Measurements from ENCODE around the gene HOMER1.
"Not testable (repeated sequence)": the region's sequence is repeated elsewhere in the genome, so short reads cannot be mapped to it uniquely, and the experiment has no call there.

Gene HOMER1

DNA sequence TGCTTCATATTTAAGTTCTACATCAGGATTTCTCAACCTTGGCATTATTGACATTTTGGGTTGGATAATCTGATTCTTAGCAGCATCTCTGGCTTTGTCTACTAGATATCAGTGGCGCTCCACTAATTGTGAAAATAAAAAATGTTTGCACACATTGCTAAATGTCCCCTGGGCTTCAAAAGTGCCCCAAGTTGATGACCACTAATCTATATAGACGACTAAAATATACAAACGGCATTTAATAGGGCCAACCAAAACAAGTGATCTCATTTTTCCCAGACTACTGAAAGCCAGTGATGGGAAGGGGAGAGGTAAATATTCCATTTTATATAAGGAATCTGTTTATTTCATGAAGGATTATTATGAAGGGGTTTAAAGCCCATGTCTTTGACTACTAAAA is 118.6 kb downstream of the HOMER1 start:
- TF ChIP-seq, protein P1, sequence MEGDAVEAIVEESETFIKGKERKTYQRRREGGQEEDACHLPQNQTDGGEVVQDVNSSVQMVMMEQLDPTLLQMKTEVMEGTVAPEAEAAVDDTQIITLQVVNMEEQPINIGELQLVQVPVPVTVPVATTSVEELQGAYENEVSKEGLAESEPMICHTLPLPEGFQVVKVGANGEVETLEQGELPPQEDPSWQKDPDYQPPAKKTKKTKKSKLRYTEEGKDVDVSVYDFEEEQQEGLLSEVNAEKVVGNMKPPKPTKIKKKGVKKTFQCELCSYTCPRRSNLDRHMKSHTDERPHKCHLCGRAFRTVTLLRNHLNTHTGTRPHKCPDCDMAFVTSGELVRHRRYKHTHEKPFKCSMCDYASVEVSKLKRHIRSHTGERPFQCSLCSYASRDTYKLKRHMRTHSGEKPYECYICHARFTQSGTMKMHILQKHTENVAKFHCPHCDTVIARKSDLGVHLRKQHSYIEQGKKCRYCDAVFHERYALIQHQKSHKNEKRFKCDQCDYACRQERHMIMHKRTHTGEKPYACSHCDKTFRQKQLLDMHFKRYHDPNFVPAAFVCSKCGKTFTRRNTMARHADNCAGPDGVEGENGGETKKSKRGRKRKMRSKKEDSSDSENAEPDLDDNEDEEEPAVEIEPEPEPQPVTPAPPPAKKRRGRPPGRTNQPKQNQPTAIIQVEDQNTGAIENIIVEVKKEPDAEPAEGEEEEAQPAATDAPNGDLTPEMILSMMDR (IDR thresholded peaks at IDR 0.05; ENCODE audit: low read depth, low read length, missing control alignments), result no peak
- no peak for DNase-seq (ENCODE audit: low read depth)
- no peak overlapping the region for H3K4me3 ChIP-seq (ENCODE audit: low read depth, low read length)

GRCh38 chr5:79392776-79393175 is 121.2 kb downstream of the HOMER1 start:
- DNase-seq (ENCODE audit: low read depth), result no peak
- no peak overlapping the region for H3K4me3 ChIP-seq (ENCODE audit: low read depth, low read length)
- TF ChIP-seq, protein P1 (IDR thresholded peaks at IDR 0.05; ENCODE audit: low read depth, low read length, missing control alignments), result no peak

DNA sequence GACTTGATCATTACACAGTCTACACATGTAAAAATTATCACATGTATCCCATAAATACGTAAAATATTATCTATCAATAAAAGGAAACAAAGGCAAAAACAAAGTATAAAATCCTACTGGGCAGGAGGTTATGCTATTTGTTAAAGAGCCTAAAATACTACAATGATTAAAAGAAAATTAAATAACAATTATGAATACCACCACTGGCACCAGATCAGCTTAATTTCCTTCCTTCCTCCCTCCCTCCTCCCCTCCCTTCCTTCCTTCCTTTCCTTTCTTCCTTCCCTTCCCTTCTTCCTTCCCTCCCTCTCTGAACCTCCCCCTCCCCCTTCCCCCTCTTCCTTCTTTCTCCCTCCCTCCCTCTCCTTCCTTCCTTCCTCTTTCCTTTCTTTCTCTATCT is 127.3 kb downstream of the HOMER1 start:
- TF ChIP-seq, protein P1 (IDR thresholded peaks at IDR 0.05; ENCODE audit: low read depth, low read length, missing control alignments), result no peak
- H3K4me3 ChIP-seq (ENCODE audit: low read depth, low read length), result no peak overlapping the region
- no peak for DNase-seq (ENCODE audit: low read depth)

GRCh38 chr5:79385126-79385525 is 128.8 kb downstream of the HOMER1 start:
- not testable (repeated sequence) for H3K4me3 ChIP-seq (ENCODE audit: low read depth, low read length); DNase-seq (ENCODE audit: low read depth)

DNA sequence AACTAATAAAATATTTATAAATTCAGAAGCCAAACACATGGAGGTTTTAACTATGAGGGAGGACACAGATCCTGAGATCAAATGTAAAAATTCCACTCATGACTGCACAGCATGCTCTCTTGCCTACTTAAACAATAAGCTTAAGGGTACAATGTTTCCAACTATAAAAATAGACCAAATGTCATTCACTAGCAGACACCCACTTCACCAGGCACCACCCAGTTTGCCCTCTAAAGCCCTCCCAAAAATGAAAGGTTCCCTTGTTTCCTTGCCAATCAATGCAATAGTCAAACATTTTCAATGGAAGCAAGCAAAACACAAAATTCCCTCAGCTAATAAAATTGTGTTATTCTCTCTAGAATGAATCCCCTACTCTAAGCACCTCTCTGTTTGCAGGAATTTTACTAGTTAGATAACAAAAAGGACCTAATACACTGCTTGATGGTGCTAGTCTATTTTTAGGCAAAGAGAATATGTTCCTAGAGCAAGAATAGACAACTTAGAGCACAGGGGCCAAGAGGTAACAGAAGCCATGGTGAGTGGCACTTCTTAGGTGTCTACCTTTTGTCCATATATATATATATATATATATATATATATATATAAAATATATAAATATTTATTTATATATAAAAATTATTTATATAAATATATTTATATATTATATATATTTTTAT is 135.3 kb downstream of the HOMER1 start:
- TF ChIP-seq, protein P1 (IDR thresholded peaks at IDR 0.05; ENCODE audit: low read depth, low read length, missing control alignments), result no peak
- no peak overlapping the region for H3K4me3 ChIP-seq (ENCODE audit: low read depth, low read length)
- DNase-seq (ENCODE audit: low read depth), result no peak

- no peak for DNase-seq (ENCODE audit: low read depth)
- TF ChIP-seq, protein P1 (IDR thresholded peaks at IDR 0.05; ENCODE audit: low read depth, low read length, missing control alignments), result no peak
- no peak overlapping the region for H3K4me3 ChIP-seq (ENCODE audit: low read depth, low read length)
Measured at GRCh38 chr5:79357398-79357797, 156.5 kb downstream of the HOMER1 start.

GRCh38 chr5:79349881-79350280 is 164.1 kb downstream of the HOMER1 start:
- no peak for DNase-seq (ENCODE audit: low read depth)
- TF ChIP-seq, protein P1 (IDR thresholded peaks at IDR 0.05; ENCODE audit: low read depth, low read length, missing control alignments), result no peak
- H3K4me3 ChIP-seq (ENCODE audit: low read depth, low read length), result no peak overlapping the region
